HepG2 (cell line): ENCODE results near the gene TASP1. TPM values are rescaled to one million over a fixed set of nuclear protein-coding genes. Genes with fewer than 3 reads are reported as not detected.

Experiments used
- AKNA ChIP-seq: sonication (generic); formaldehyde crosslinking; IDR thresholded peaks from 2 replicates; pipeline ENCODE4 v1.4.0; 2020; ENCODE audit warnings: missing genetic modification reagents, borderline replicate concordance
- FOXO1 ChIP-seq: sonication (generic); formaldehyde crosslinking; IDR thresholded peaks from 2 replicates; pipeline ENCODE4 v1.4.0; 2020; ENCODE audit warnings: missing genetic modification reagents
- GFI1 ChIP-seq: sonication (generic); formaldehyde crosslinking; IDR thresholded peaks from 2 replicates; pipeline ENCODE4 v1.5.0; 2020; ENCODE audit warnings: missing genetic modification reagents, mild to moderate bottlenecking, borderline replicate concordance
- GRHL1 ChIP-seq: sonication (generic); formaldehyde crosslinking; conservative IDR thresholded peaks from 2 replicates; pipeline ENCODE4 v1.8.0; 2022; ENCODE audit warnings: missing genetic modification reagents
- HNRNPH1 ChIP-seq: fragments of 200-400 bp; formaldehyde crosslinking; optimal IDR thresholded peaks from 2 replicates; pipeline ENCODE3; 2017; ENCODE audit warnings: mild to moderate bottlenecking, low read depth, low read length
- MAZ ChIP-seq, 2 experiments: sonication (generic) in 1 of 2; formaldehyde crosslinking in 1 of 2; IDR thresholded peaks; 2 replicates each; pipeline versions ENCODE4 v1.5.0 to v1.6.1; 2012 to 2020; ENCODE audit warnings: low read depth in 2 of 2, mild to moderate bottlenecking in 2 of 2, borderline replicate concordance in 1 of 2, improper control_type of control experiment in 1 of 2, low read length in 1 of 2, missing genetic modification reagents in 1 of 2, moderate library complexity in 1 of 2
- MIXL1 ChIP-seq: IDR thresholded peaks from 2 replicates; pipeline ENCODE4 v1.6.1; 2016
- NFKB2 ChIP-seq: sonication (generic); formaldehyde crosslinking; IDR thresholded peaks from 2 replicates; pipeline ENCODE4 v1.4.0; 2020; ENCODE audit warnings: missing genetic modification reagents, borderline replicate concordance
- PBX2 ChIP-seq: IDR thresholded peaks from 2 replicates; pipeline ENCODE4 v1.6.1; 2016; ENCODE audit warnings: control low read depth
- REPIN1 ChIP-seq: sonication (generic); formaldehyde crosslinking; IDR thresholded peaks from 2 replicates; pipeline ENCODE4 v1.8.0; 2022; ENCODE audit warnings: missing genetic modification reagents, low read depth, mild to moderate bottlenecking, borderline replicate concordance
- ZNF670 ChIP-seq: sonication (generic); formaldehyde crosslinking; IDR thresholded peaks from 2 replicates; pipeline ENCODE4 v1.8.0; 2022; ENCODE audit warnings: mild to moderate bottlenecking, missing genetic modification reagents, borderline replicate concordance
- ZNF761 ChIP-seq: sonication (generic); formaldehyde crosslinking; conservative IDR thresholded peaks from 2 replicates; pipeline ENCODE4 v1.4.0; 2020; ENCODE audit warnings: mild to moderate bottlenecking, missing genetic modification reagents
- polyA plus RNA-seq, 8 experiments: library from polyadenylated mRNA; depleted of rRNA in 3 of 8; stranded (reverse) in 7 of 8; unstranded in 1 of 8; fragments of >200 nt; fragmentation: Illumina TruSeq in 4 of 8; extraction: Trizol in 4 of 8; gene quantifications; 2 replicates each; pipeline versions ENCODE4 v1.2.1 to v1.2.3, GENCODE V29; 2011 to 2016; ENCODE audit warnings: low read depth in 4 of 8, missing spikeins in 1 of 8, mixed read lengths in 1 of 8; ENCODE audit not compliant: insufficient read depth in 1 of 8
- total RNA-seq, 5 experiments: library from RNA; depleted of rRNA; stranded (reverse); fragments of >200 nt; fragmentation: Illumina TruSeq; extraction: Trizol; gene quantifications; 2 replicates each; pipeline ENCODE4 v1.2.3, GENCODE V29; 2016; ENCODE audit warnings: low read depth in 1 of 5

TASP1 gene
- total and polyA plus RNA-seq, 2 of the 13 experiments (the other 11 are each of a cell fraction or from before 2014, with no cell fraction given): 10.0 to 25.2 TPM

- TF ChIP-seq GRHL1 (CRISPR knock-in tag): no peak
- peak; percentile 54; the same call in 1 of the 2 replicates for TF ChIP-seq FOXO1 (CRISPR knock-in tag)
- TF ChIP-seq AKNA (CRISPR knock-in tag): no peak
- TF ChIP-seq MAZ (IDR thresholded peaks at IDR 0.05; ENCODE audit: borderline replicate concordance, low read depth, low read length): no peak
- no peak for TF ChIP-seq MAZ (CRISPR knock-in tag; IDR thresholded peaks at IDR 0.05; ENCODE audit: low read depth)
- TF ChIP-seq NFKB2 (CRISPR knock-in tag): no peak
- 0 out of 2 replicates have a peak, but pooled peaks have one; percentile 15 for TF ChIP-seq PBX2 (CRISPR knock-in tag)
- TF ChIP-seq GFI1 (CRISPR knock-in tag): no peak
- TF ChIP-seq REPIN1 (CRISPR knock-in tag): no peak
- peak; percentile 86; the same call in 1 of the 2 replicates for TF ChIP-seq MIXL1 (CRISPR knock-in tag)
- TF ChIP-seq ZNF670 (CRISPR knock-in tag): peak; percentile 44; the same call in 1 of the 2 replicates
- TF ChIP-seq ZNF761: no peak
- TF ChIP-seq HNRNPH1: no peak
Measured at GRCh38 chr20:13681248-13682125, 42.8 kb upstream of the TASP1 start (continued).
